RWPE1 (cell line): ENCODE measurements around the gene AFF1.
"Not testable (repeated sequence)": the region's sequence is repeated elsewhere in the genome, so short reads cannot be mapped to it uniquely, and the experiment has no call there.

Experiments used
- CTCF ChIA-PET: fragments of 350-600 bp; sonication (Branson Sonifier 250); formaldehyde crosslinking; extraction: SDS; loops from one replicate; lab custom pipeline; 2021; lab: Yijun Ruan, JAX
- POLR2A ChIA-PET: fragments of 400-600 bp; formaldehyde crosslinking; extraction: SDS; loops from one replicate; lab custom pipeline; 2020; ENCODE audit warnings: antibody characterized with exemption; ENCODE audit not compliant: low non-redundant PET; lab: Yijun Ruan, JAX
- DNase-seq: peaks from one replicate; pipeline ENCODE4 v3.0.0; 2012; ENCODE audit warnings: low spot score
- H3K27ac ChIP-seq: fragments of 450-650 bp; 2 replicates; pipeline ENCODE4 v1.5.1; 2017
- TF ChIP-seq, protein P1 (sequence below): fragments of 450-650 bp; conservative IDR thresholded peaks from 2 replicates; pipeline ENCODE4 v1.5.1; 2017; ENCODE audit warnings: low read depth, mild to moderate bottlenecking

The AFF1 gene

DNA sequence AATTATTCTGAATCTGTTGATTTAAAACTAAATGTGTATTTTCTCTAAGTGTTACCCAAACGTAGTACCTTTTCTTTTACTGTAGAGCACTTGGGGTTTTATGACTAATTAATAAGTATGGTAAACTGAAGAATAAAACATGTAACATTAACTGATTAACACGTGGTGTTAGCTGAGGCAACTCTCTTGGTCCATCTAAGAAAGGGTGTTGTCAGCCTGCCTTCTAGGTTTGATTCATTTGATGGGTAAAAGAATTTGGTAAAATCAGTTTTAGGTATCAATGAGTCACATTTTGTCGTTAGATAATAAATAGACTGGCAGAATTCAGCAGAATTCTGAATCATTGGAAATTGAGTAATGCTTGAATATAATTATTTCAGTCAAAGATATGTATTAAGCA, 99.7 kb downstream of the AFF1 start:
- no peak overlapping the region for H3K27ac ChIP-seq
- no peak for DNase-seq
- POLR2A ChIA-PET = no interaction called here
- TF ChIP-seq, protein P1, sequence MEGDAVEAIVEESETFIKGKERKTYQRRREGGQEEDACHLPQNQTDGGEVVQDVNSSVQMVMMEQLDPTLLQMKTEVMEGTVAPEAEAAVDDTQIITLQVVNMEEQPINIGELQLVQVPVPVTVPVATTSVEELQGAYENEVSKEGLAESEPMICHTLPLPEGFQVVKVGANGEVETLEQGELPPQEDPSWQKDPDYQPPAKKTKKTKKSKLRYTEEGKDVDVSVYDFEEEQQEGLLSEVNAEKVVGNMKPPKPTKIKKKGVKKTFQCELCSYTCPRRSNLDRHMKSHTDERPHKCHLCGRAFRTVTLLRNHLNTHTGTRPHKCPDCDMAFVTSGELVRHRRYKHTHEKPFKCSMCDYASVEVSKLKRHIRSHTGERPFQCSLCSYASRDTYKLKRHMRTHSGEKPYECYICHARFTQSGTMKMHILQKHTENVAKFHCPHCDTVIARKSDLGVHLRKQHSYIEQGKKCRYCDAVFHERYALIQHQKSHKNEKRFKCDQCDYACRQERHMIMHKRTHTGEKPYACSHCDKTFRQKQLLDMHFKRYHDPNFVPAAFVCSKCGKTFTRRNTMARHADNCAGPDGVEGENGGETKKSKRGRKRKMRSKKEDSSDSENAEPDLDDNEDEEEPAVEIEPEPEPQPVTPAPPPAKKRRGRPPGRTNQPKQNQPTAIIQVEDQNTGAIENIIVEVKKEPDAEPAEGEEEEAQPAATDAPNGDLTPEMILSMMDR = no peak
- CTCF ChIA-PET = no interaction called here

DNA sequence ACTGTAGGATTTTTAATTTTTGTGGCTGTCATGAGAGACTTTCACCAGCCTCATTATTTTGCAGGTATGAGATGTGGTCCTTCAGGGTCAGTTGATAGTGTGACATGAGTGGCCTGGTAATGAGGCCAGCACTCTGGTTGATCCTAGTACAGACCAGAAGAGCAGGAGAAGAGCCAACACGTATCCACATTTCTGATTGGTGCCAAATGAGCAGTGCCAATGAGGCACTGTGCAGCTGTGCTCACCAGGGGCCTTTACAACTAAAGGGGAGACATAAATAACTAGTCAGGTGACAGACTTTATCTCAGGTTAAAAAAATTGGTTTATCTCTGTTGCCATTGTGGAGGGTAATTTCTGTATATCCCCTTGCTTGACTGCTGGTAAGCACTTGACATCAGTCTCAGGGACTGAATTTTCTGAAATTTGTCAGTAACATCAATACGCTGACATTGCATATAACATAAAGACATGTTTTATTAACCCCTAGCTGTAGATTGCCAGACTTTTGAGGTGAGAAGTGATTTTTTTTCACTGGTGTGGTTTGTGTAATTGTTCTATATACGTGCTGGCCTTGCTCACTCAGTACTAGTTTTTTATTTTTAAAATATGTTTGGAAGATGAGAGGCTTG, 101.2 kb downstream of the AFF1 start:
- CTCF ChIA-PET = no interaction called here
- POLR2A ChIA-PET = interaction anchor here (0.6 kb wide), 1 partner anchor 90 kb away, joined by 4 read pairs; no protein-coding TSS in a partner anchor
- H3K27ac ChIP-seq = no peak overlapping the region
- no peak for DNase-seq
- TF ChIP-seq, protein P1 = no peak

GRCh38 chr4:87036713-87037112, 101.9 kb downstream of the AFF1 start:
- ChIA-PET POLR2A (no interaction called here), CTCF (no interaction called here)
- no peak overlapping the region for H3K27ac ChIP-seq
- TF ChIP-seq, protein P1 = no peak
- no peak for DNase-seq

GRCh38 chr4:87037171-87037570, 102.4 kb downstream of the AFF1 start:
- peak overlapping the region; percentile 42 for H3K27ac ChIP-seq
- CTCF ChIA-PET, POLR2A ChIA-PET: not testable (repeated sequence)

DNA sequence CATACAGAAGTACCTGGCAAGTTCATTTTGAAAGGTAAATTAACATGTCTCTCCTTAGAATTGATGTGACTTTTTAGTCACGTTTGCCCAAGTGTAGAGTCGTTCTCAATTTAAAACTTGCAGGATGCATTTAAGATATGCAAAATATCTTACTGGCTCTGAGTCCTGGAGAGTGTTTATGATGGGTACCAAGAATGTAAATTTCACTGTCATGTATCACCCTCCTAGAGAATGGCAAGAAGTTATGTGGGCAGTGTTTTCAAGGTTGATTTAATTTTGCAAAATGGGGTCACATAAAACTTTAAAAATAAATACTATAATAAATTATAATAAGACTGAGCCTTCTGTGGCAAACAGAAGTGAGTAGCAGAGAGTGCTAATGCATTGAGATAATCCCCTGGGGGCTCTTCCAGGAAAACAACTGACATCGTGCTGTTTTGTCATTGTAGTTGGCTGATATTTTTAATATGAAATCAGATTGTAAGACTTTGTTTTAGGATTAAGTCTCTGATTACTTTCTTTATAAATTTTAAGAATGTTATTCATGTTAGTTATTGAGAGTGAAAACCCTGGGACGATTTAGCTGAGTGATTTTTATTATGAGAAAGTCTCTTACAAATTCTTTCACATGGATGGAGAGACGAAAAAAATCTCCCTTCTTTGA, 103.0 kb downstream of the AFF1 start:
- CTCF ChIA-PET = no interaction called here
- POLR2A ChIA-PET = no interaction called here
- no peak for DNase-seq
- TF ChIP-seq, protein P1 = no peak
- no peak overlapping the region; the same call in 1 of the 2 replicates for H3K27ac ChIP-seq

More at GRCh38 chr4:87037171-87037570, 102.4 kb downstream of the AFF1 start:
- not testable (repeated sequence) for DNase-seq

- TF ChIP-seq, protein P1 = no peak
- CTCF ChIA-PET = no interaction called here
- peak overlapping the region; percentile 70 for H3K27ac ChIP-seq
- DNase-seq = peak; percentile 77
- POLR2A ChIA-PET = no interaction called here
Measured at GRCh38 chr4:87038837-87039615, 104.2 kb downstream of the AFF1 start.

GRCh38 chr4:87041141-87041540, 106.3 kb downstream of the AFF1 start:
- CTCF ChIA-PET = interaction anchor here (0.5 kb wide), 1 partner anchor 51 kb away, joined by 5 read pairs; no protein-coding TSS in a partner anchor
- POLR2A ChIA-PET = no interaction called here
- H3K27ac ChIP-seq = no peak overlapping the region
- TF ChIP-seq, protein P1 = no peak
- no peak for DNase-seq
